Neural cell (in vitro differentiated cells): ENCODE results near the gene RNASE11. TPM values are rescaled to one million over a fixed set of nuclear protein-coding genes. Genes with fewer than 3 reads are reported as not detected.

Experiments used
- H2AFZ ChIP-seq: fragments of 200-600, 300-800 bp; sonication (generic), shearing (Covaris generic); 2 replicates; pipeline ENCODE4 v1.6.0; 2014; ENCODE audit warnings: low read depth, mild to moderate bottlenecking, antibody characterized with exemption, low read length, moderate library complexity
- H3F3A ChIP-seq: fragments of 200-600 bp; shearing (Covaris generic); 2 replicates; pipeline ENCODE4 v1.6.1; 2016; ENCODE audit warnings: mild to moderate bottlenecking, moderate library complexity, mixed read lengths, antibody characterized with exemption, low read length; ENCODE audit not compliant: insufficient read depth, poor library complexity, severe bottlenecking
- H3K27ac ChIP-seq: fragments of 200-600, 300-800 bp; sonication (generic), shearing (Covaris generic); 2 replicates; pipeline ENCODE4 v1.5.1; 2014; ENCODE audit warnings: mild to moderate bottlenecking, low read length, moderate library complexity
- H3K27me3 ChIP-seq: fragments of 300-800, 200-600 bp; sonication (generic), shearing (Covaris generic); 2 replicates; pipeline ENCODE4 v1.6.0; 2014; ENCODE audit warnings: mild to moderate bottlenecking, low read depth, low read length, moderate library complexity; ENCODE audit not compliant: insufficient read depth
- H3K36me3 ChIP-seq: fragments of 300-800, 200-600 bp; sonication (generic), shearing (Covaris generic); 2 replicates; pipeline ENCODE4 v1.5.1; 2014; ENCODE audit warnings: mild to moderate bottlenecking, antibody characterized with exemption, low read length, moderate library complexity; ENCODE audit not compliant: insufficient read depth
- H3K4me2 ChIP-seq: fragments of 300-800, 200-600 bp; sonication (generic), shearing (Covaris generic); 2 replicates; pipeline ENCODE4 v1.6.0; 2014; ENCODE audit warnings: mild to moderate bottlenecking, low read length
- H3K4me3 ChIP-seq: fragments of 300-800, 200-600 bp; sonication (generic), shearing (Covaris generic); 2 replicates; pipeline ENCODE4 v1.5.1; 2014; ENCODE audit warnings: mild to moderate bottlenecking, low read length, moderate library complexity
- H3K79me2 ChIP-seq: fragments of 200-600 bp; shearing (Covaris generic); replicated peaks from 2 replicates; pipeline ENCODE4 v1.6.0; 2014; ENCODE audit warnings: mild to moderate bottlenecking, low read length, moderate library complexity; ENCODE audit not compliant: insufficient read depth
- H3K9ac ChIP-seq: fragments of 300-800, 200-600 bp; sonication (generic), shearing (Covaris generic); 2 replicates; pipeline ENCODE4 v1.6.1; 2016; ENCODE audit warnings: mild to moderate bottlenecking, low read length, mixed read lengths
- H3K9me2 ChIP-seq: fragments of 200-600 bp; shearing (Covaris generic); 2 replicates; pipeline ENCODE4 v1.6.1; 2016; ENCODE audit warnings: mild to moderate bottlenecking, low read length, mixed read lengths; ENCODE audit not compliant: insufficient read depth
- H3K9me3 ChIP-seq: fragments of 200-600, 300-800 bp; sonication (generic), shearing (Covaris generic); 2 replicates; pipeline ENCODE4 v1.6.1; 2016; ENCODE audit warnings: mild to moderate bottlenecking, mixed run types, low read length, moderate library complexity, mixed read lengths
- H4K20me1 ChIP-seq: fragments of 200-600 bp; shearing (Covaris generic); 2 replicates; pipeline ENCODE4 v1.6.1; 2016; ENCODE audit warnings: mild to moderate bottlenecking, mixed run types; ENCODE audit not compliant: insufficient read depth
- CTCF ChIP-seq: fragments of 450-650 bp; IDR thresholded peaks from 2 replicates; pipeline ENCODE4 v1.5.1; 2014; ENCODE audit warnings: antibody characterized with exemption, mild to moderate bottlenecking, moderate library complexity; ENCODE audit not compliant: poor library complexity, severe bottlenecking
- EP300 ChIP-seq: fragments of 450-650 bp; conservative IDR thresholded peaks from 2 replicates; pipeline ENCODE4 v1.6.1; 2014; ENCODE audit warnings: antibody characterized with exemption, mild to moderate bottlenecking, moderate library complexity; ENCODE audit not compliant: poor library complexity, severe bottlenecking
- EZH2 ChIP-seq: fragments of 200-600, 300-800 bp; shearing (Covaris generic), sonication (generic); IDR thresholded peaks from 2 replicates; pipeline ENCODE4 v1.6.1; 2014; ENCODE audit warnings: antibody characterized with exemption, low read length, borderline replicate concordance, mild to moderate bottlenecking; ENCODE audit not compliant: insufficient read depth, poor library complexity, severe bottlenecking
- MXI1 ChIP-seq: fragments of 450-650 bp; conservative IDR thresholded peaks from 2 replicates; pipeline ENCODE4 v1.6.1; 2014; ENCODE audit warnings: antibody characterized with exemption, mild to moderate bottlenecking; ENCODE audit not compliant: poor library complexity, severe bottlenecking
- POLR2AphosphoS5 ChIP-seq: IDR thresholded peaks from 2 replicates; pipeline ENCODE4 v1.6.1; 2012
- RAD21 ChIP-seq: fragments of 450-650 bp; conservative IDR thresholded peaks from 2 replicates; pipeline ENCODE4 v1.6.1; 2014; ENCODE audit warnings: antibody characterized with exemption, mild to moderate bottlenecking, moderate library complexity
- REST ChIP-seq: IDR thresholded peaks from 2 replicates; pipeline ENCODE4 v1.6.1; 2012; ENCODE audit warnings: borderline replicate concordance
- SMC3 ChIP-seq: fragments of 450-650 bp; conservative IDR thresholded peaks from 2 replicates; pipeline ENCODE4 v1.6.1; 2014; ENCODE audit warnings: antibody characterized with exemption, mild to moderate bottlenecking, moderate library complexity; ENCODE audit not compliant: poor library complexity
- TAF1 ChIP-seq: IDR thresholded peaks from 2 replicates; pipeline ENCODE4 v1.6.1; 2012; ENCODE audit warnings: low read depth
- polyA plus RNA-seq: library from polyadenylated mRNA; depleted of rRNA; stranded (reverse); fragments of >200 nt; gene quantifications from 2 replicates; pipeline ENCODE4 v1.2.3, GENCODE V29; 2014

The RNASE11 gene
- polyA plus RNA-seq, 1 donor from 2014 or later: not detected

- TF ChIP-seq SMC3: peak; percentile 94
Observed at GRCh38 chr14:20609215-20610001, 21.6 kb upstream of the RNASE11 start (continued).

- H3K79me2 ChIP-seq: no peaks in the 10 kb centered on the region
- H3F3A ChIP-seq: no peaks in the 10 kb centered on the region
- TF ChIP-seq EZH2 (no peak), REST (no peak), CTCF (no peak), SMC3 (no peak), TAF1 (no peak), POLR2AphosphoS5 (no peak), EP300 (no peak), MXI1 (no peak), RAD21 (no peak)
- H3K9me2 ChIP-seq: no peaks in the 10 kb centered on the region
- no peak overlapping the region for H3K4me2 ChIP-seq
- H2AFZ ChIP-seq: no peak overlapping the region
- no peak overlapping the region for H3K9ac ChIP-seq
- H3K9me3 ChIP-seq: no peaks in the 10 kb centered on the region
- no peaks in the 10 kb centered on the region for H4K20me1 ChIP-seq
- H3K27me3 ChIP-seq: peaks cover 5% of the 10 kb centered on the region
- no peak overlapping the region for H3K4me3 ChIP-seq
- no peaks in the 10 kb centered on the region for H3K36me3 ChIP-seq
- no peak overlapping the region for H3K27ac ChIP-seq
Observed at GRCh38 chr14:20608383-20609110, 20.7 kb upstream of the RNASE11 start.

- H3K9ac ChIP-seq: no peak overlapping the region
Observed at GRCh38 chr14:20607617-20608016, 19.8 kb upstream of the RNASE11 start.

More at GRCh38 chr14:20607617-20608016, 19.8 kb upstream of the RNASE11 start:
- Histone ChIP-seq H3K4me3 (no peak overlapping the region), H3K27me3 (peaks cover 5% of the 10 kb centered on the region), H4K20me1 (no peaks in the 10 kb centered on the region), H3K9me3 (no peaks in the 10 kb centered on the region), H2AFZ (no peak overlapping the region), H3K36me3 (no peaks in the 10 kb centered on the region), H3K27ac (no peak overlapping the region), H3K79me2 (no peaks in the 10 kb centered on the region), H3K4me2 (no peak overlapping the region), H3K9me2 (no peaks in the 10 kb centered on the region), H3F3A (no peaks in the 10 kb centered on the region)
- no peak for TF ChIP-seq TAF1
- no peak for TF ChIP-seq CTCF
- no peak for TF ChIP-seq EZH2
- no peak for TF ChIP-seq EP300
- TF ChIP-seq MXI1: no peak
- TF ChIP-seq REST: no peak
- TF ChIP-seq RAD21: no peak
- TF ChIP-seq SMC3: no peak
- no peak for TF ChIP-seq POLR2AphosphoS5
